Dedifferentiated amniotic fluid mesenchymal stem cell (primary cell): ENCODE data around the gene TMEM170A.
A peak's percentile ranks its signal among the peaks of the same experiment; 100 is the strongest.
"Not testable (repeated sequence)": the region's sequence is repeated elsewhere in the genome, so short reads cannot be mapped to it uniquely, and the experiment has no call there.

Source experiments
- DNase-seq: peaks from one replicate; pipeline ENCODE4 v3.0.0-alpha.2; 2016; ENCODE audit errors: extremely low spot score

TMEM170A gene

DNA sequence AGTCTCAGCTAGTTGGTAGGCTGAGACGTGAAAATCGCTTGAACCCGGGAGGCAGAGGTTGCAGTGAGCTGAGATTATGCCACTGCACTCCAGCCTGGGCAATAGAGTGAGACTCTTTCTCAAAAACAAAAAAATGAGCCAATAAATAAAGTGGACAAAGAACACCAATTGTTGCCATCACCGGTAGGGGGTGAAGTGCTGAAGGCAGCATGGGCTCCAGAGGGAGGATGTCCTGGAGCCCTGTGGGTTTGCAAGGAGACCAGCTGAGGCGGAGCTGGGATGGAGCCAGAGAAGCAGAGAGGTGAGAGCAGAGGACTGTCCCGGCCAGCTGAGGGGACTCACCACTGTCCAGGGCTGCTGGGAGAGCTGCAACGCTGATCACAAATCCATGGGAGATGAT is 17.0 kb upstream of the TMEM170A start:
- no peak for DNase-seq

GRCh38 chr16:75479421-75479990 is 15.0 kb upstream of the TMEM170A start:
- DNase-seq: no peak

DNA sequence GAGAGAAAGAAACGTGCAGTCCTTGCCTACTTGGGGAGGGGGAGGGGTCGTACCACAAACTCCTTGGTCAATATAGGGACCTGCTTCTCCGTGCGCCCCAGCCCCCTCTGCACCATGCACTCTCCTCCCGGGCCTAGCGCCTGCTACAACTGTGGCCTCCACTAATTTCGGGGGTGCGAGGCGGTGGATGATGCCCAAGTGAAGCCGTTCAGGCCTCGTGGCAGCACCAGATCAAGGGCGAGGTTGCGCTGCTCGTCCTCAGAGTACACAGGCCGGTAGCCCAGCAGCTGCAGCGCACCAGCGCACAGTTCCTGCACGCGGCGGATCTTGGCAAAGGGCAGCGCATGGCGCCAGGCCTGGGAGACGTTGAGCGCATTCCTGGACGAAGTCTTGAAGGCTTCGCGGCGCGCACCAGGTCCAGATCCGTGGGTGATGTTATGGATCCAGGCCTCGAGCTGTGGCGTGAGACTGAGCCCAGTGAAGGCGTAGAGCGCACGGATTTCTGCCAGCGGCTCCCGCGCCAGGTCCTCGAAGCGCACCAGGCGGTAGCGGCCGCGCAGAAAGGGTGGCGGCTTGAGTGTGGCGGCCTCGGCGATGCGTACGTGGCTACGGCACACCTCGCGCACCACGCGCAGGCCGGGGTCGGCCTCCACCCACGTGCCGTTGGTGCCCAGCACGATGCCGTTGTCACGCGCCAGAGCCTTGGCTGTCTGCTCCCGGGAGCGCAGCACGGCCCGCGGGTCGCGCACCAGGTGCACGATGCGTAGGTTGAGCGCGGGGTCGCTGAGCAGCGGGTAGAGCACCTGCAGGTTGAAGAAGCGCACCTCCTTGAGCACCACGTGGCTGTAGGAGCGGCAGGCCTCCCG is 14.2 kb upstream of the TMEM170A start:
- DNase-seq: no peak

DNA sequence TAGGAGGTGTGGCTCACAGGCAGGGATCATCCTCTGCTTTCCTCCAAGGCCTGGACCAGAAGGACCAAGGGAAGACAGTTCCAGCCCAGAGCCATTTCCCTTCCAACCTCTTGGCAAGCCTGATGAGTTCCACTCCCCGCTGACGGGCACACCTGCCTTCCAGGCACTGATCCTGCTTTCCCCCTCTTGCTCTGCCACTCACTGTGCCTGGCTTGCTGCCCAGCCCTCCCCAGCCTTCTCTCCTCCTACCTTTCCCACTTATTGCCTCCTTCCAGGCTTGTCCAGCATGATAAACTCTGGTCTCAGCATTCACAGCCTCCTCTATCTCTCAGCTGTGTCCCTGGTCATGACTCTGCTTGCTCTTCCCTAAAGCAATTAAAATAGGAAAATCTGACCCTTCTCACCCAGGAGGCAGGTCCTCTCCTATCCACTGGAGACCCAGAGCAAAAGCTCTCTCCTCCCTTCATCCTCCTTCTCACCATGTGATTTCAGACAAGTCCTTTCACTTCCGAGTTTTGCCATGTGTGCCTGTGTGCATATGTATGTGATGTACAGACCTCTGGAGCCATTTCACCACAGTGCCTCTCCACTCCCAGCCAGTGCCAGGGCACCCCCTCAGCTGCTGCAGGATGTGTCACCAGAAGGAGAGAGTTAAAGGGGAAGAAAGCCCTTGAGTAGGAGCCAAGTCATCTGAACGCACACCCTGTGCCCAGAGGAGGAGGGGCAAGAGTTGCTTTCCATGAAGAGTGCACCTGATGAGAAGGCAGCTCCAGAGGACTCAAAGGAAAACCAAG is 13.4 kb upstream of the TMEM170A start:
- no peak for DNase-seq

DNA sequence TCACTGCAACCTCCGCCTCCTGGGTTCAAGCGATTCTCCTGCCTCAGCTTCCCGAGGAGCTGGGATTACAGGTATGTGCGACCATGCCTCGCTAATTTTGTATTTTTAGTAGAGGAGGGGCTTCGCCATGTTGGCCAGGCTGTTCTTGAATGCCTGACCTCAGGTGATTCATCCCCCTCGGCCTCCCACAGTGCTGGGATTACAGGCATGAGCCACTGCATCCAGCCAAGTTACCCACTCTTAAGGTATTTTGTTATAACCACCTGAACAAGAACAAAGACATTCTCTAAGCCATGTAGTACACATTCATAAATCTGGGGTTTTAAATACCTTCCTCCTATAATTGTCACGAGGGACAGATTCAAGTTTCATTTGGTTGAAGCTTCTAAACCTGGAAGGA is 12.3 kb upstream of the TMEM170A start:
- no peak for DNase-seq

GRCh38 chr16:75475420-75475847 is 10.9 kb upstream of the TMEM170A start:
- DNase-seq: no peak

DNA sequence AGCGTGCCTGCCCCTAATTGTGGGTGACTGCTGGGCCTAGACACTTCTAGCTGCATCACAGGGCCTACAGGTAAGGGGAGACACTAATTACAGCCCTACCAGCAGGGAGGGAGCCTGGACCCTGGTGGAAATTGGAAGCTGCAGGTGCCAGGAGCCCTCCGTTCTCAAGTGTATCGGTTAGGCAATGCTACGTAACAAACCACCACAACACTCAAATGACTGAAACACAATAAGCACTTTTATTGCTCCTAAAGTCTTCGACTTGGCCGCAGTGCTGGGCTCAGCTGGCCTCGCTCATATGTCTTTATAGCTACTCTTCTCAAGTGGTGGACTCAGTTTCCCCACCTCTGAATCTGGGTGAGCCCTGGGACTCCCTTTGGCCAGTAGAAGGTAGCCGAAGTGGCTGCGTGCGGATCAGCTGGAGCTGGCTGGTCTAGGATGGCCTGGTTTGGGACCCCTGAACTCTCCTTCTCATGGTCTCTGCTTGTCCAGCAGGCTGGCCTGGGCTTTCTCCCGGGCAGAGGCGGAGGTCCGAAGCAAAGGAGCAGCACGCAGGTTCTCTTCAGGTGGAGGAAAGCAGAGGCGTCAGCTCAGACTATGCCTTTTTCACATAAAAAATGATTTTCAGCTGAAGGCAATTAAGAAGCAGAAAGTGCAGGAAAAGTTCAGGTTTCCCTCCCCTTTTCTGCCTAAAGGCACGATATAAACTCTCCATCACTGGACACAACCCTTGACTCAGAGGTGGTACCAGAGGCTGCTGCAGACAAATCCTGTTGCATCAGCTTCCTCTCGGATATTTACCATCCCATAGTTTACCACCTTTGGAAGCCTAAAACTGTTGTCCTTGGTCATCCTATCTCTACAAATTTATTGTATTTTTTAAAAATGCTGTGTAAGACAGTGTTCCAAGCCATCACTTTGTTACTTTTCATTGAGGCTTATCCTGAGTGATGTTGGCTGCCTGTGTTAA is 8.7 kb upstream of the TMEM170A start:
- no peak for DNase-seq

DNA sequence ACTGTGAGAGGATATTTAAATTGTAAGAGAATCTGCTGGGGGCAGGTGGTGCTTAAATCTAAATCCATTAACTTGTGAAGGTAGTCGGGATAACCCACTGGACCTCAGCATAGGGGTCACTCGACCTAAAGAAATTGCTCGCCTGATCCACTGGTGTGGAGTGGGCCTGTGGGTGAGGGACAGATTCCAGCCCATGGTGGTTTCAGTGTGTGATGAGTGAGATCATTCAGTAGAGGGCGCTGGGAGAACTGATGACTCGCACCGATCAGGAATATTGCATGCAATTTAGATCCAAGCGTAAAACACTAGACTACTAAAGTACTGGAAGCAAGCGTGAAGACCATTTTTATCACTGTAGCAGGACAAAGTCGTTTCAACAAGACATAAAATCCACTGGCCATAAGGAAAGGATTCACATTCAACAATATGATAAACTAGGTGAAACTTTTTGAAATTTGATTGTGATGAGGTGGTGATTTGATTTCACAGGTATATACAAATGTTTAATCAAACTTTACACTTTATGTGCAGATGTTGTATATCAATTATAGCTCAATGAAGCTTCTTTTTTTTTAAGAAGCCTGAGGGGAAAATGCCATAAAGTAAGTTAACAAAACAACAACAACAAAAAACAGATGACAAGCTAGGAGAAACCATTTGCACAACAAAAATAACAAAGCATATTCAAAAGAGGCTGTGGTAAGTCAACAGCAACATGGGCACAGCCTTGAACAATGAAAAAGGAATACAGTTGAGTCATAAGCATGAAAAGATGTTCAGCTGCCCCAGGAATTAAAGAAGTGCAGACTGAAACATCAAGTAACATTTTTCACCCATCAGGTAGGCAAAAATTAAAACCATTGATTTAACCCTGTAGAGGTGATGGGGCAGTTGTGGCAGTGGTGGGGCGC is 7.5 kb upstream of the TMEM170A start:
- peak; percentile 73 for DNase-seq

- no peak for DNase-seq
Measured at GRCh38 chr16:75466760-75467159, 2.3 kb upstream of the TMEM170A start.

- peak; percentile 15 for DNase-seq
Measured at GRCh38 chr16:75463389-75464121, 934 bp downstream of the TMEM170A start.

- no peak for DNase-seq
Measured at GRCh38 chr16:75462806-75463205, 1.7 kb downstream of the TMEM170A start.

DNA sequence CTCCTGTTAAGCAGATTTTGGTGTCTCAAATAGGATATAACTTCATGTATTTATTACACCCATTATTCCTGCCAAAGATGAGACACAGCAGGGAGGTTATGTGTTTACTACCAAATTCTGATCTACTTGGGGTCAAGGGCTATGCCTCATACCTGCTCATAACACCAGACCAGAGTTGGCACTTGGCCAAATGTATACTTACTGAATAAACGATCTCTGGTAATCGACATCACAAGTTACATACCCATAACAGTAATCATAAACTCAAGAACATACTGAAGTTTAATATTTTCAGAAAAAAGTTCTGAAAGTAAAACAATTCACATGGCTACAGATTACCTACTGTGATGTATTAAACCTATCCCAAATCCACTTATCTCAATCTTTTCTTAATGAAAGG is 2.9 kb downstream of the TMEM170A start:
- DNase-seq: no peak

GRCh38 chr16:75460446-75460845 is 4.0 kb downstream of the TMEM170A start:
- peak; percentile 17 for DNase-seq

- DNase-seq: no peak
Measured at GRCh38 chr16:75459691-75460090, 4.8 kb downstream of the TMEM170A start.

DNA sequence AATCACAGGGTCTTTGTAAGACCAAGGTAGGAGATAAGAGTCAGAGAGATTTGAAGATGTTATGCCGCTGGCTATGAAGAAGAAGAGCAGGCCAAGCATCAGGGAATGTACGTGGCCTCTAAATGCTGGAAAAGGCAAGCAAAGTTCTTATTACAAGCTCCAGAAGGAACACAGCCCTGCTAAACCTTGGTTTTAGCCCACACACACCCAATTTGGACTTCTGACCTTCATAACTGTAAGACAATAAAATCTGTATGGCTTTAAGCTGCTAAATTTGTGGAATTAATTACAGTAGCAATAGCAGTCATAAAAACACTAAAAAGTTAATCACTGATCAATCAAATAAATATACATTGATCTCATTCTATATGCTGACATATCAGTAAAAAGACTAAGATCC is 6.0 kb downstream of the TMEM170A start:
- no peak for DNase-seq

DNA sequence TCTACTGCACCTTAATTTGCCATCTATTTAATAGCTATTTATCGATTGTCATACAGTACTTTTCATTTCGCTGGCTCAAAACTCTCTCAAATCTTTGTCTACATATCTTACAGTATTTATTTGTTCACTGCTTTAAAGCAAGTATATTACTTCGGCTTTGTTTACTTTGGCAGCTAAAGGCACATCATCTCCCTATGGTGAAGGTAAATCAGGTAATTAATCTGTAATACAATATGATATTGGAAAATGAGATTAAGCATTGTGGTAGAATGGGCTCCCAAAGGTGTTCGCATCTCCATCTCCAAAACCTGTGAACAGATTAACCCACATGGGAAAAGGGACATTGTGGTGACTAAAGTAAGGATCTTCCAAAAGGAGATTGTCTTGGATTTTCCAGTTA is 6.5 kb downstream of the TMEM170A start:
- no peak for DNase-seq

- no peak for DNase-seq
Measured at GRCh38 chr16:75457485-75458021, 6.9 kb downstream of the TMEM170A start.

GRCh38 chr16:75456971-75457370 is 7.5 kb downstream of the TMEM170A start:
- DNase-seq: no peak

- not testable (repeated sequence) for DNase-seq
Measured at GRCh38 chr16:75456486-75456885, 8.0 kb downstream of the TMEM170A start.
